ENCODE data around the gene C21orf91. TPM values are rescaled to one million over a fixed set of nuclear protein-coding genes. Genes with fewer than 3 reads are reported as not detected.

The C21orf91 gene
- total and polyA plus RNA-seq, 2 experiments from 2014 or later, result 3.7 to 4.4 TPM

GRCh38 chr21:17795146-17796036 is 23.8 kb downstream of the C21orf91 start:
- no peaks in the 10 kb centered on the region for H3K4me1 ChIP-seq (ENCODE audit: insufficient read depth)
- no peak overlapping the region for H3K4me2 ChIP-seq (ENCODE audit: unreplicated experiment)
- in situ Hi-C loops (cut with MboI), result no loop called here
- H4K20me1 ChIP-seq (ENCODE audit: insufficient read depth), result no peaks in the 10 kb centered on the region
- H3K9me2 ChIP-seq (ENCODE audit: insufficient read depth), result no peaks in the 10 kb centered on the region
- H3K79me2 ChIP-seq (ENCODE audit: insufficient read depth), result no peaks in the 10 kb centered on the region
- no peak overlapping the region for H3K27ac ChIP-seq
- TF ChIP-seq EZH2 (IDR thresholded peaks at IDR 0.05; ENCODE audit: insufficient read depth, poor library complexity, severe bottlenecking) (no peak), EZH2phosphoT487 (IDR thresholded peaks at IDR 0.05; ENCODE audit: insufficient read depth, low read depth) (no peak)
- no peak overlapping the region for H3K9ac ChIP-seq
- no peak overlapping the region for H2AFZ ChIP-seq
- WGBS, 2 experiments (ENCODE audit: low coverage in 1 of 2, low lambda C conversion rate in 2 of 2, missing lambda C conversion rate in 2 of 2), result 93 to 94% methylated on average over 6 of the region's 6 CpGs
- H3K36me3 ChIP-seq (ENCODE audit: low read depth), result peaks cover 10% of the 10 kb centered on the region; the same call in 1 of the 2 replicates
- no peaks in the 10 kb centered on the region for H3F3A ChIP-seq (ENCODE audit: insufficient read depth)
- no peak overlapping the region for H3K4me3 ChIP-seq
- DNase-seq, result no peak
- no peaks in the 10 kb centered on the region for H3K9me3 ChIP-seq (ENCODE audit: low read depth)
- H3K27me3 ChIP-seq (replicated peaks; ENCODE audit: insufficient read depth), result no peaks in the 10 kb centered on the region

DNA sequence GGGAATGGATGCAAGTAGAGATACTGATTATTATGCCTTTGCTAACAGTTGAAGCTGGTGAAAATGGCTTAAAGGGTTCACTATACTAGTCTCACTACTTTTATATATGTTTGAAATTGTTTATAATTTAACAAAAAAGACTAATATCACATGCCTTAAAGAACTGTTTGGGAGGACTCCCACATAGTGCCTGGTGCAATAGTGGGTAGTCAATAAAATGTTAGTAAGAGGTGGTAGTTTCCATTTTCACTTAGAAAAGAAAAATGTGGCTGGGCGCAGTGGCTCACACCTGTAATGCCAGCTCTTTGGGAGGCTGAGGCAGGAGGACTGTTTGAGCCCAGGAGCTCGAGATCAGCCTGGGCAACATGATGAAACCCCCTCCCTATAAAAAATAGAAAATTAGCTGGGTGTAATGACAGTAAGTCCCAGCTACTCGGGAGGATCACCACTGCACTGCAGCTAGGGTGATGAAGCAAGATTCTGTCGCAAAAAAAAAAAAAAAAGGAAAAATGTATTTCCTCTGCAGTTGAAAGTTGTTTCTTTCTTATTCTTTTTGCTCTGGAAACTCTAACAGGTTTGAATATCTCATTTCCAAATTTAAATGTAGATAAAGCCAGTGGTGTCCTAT is 24.5 kb downstream of the C21orf91 start:
- Histone ChIP-seq H3K36me3 (ENCODE audit: low read depth) (peaks cover 10% of the 10 kb centered on the region; the same call in 1 of the 2 replicates), H3K9me3 (ENCODE audit: low read depth) (no peaks in the 10 kb centered on the region), H3K4me2 (ENCODE audit: unreplicated experiment) (no peak overlapping the region), H3K4me1 (ENCODE audit: insufficient read depth) (no peaks in the 10 kb centered on the region), H3K9me2 (ENCODE audit: insufficient read depth) (no peaks in the 10 kb centered on the region), H3K4me3 (no peak overlapping the region), H3F3A (ENCODE audit: insufficient read depth) (no peaks in the 10 kb centered on the region), H2AFZ (no peak overlapping the region), H3K9ac (no peak overlapping the region), H4K20me1 (ENCODE audit: insufficient read depth) (no peaks in the 10 kb centered on the region), H3K79me2 (ENCODE audit: insufficient read depth) (no peaks in the 10 kb centered on the region), H3K27me3 (replicated peaks; ENCODE audit: insufficient read depth) (no peaks in the 10 kb centered on the region), H3K27ac (no peak overlapping the region)
- 93 to 94% methylated on average over 4 of the region's 4 CpGs for WGBS, 2 experiments (ENCODE audit: low coverage in 1 of 2, low lambda C conversion rate in 2 of 2, missing lambda C conversion rate in 2 of 2)
- in situ Hi-C loops (cut with MboI), result no loop called here
- DNase-seq, result no peak
- TF ChIP-seq EZH2phosphoT487 (IDR thresholded peaks at IDR 0.05; ENCODE audit: insufficient read depth, low read depth) (no peak), EZH2 (IDR thresholded peaks at IDR 0.05; ENCODE audit: insufficient read depth, poor library complexity, severe bottlenecking) (no peak)

- TF ChIP-seq EZH2 (IDR thresholded peaks at IDR 0.05; ENCODE audit: insufficient read depth, poor library complexity, severe bottlenecking), result no peak
- no peak for TF ChIP-seq EZH2phosphoT487 (IDR thresholded peaks at IDR 0.05; ENCODE audit: insufficient read depth, low read depth)
- Histone ChIP-seq H4K20me1 (ENCODE audit: insufficient read depth) (no peaks in the 10 kb centered on the region), H3K4me2 (ENCODE audit: unreplicated experiment) (no peak overlapping the region), H3K27me3 (replicated peaks; ENCODE audit: insufficient read depth) (no peaks in the 10 kb centered on the region), H3K4me1 (ENCODE audit: insufficient read depth) (no peaks in the 10 kb centered on the region), H3K79me2 (ENCODE audit: insufficient read depth) (no peaks in the 10 kb centered on the region), H3K9me2 (ENCODE audit: insufficient read depth) (no peaks in the 10 kb centered on the region), H3K9me3 (ENCODE audit: low read depth) (no peaks in the 10 kb centered on the region), H3K4me3 (no peak overlapping the region), H3K36me3 (ENCODE audit: low read depth) (peaks cover 10% of the 10 kb centered on the region; the same call in 1 of the 2 replicates), H2AFZ (no peak overlapping the region), H3F3A (ENCODE audit: insufficient read depth) (no peaks in the 10 kb centered on the region), H3K27ac (no peak overlapping the region), H3K9ac (no peak overlapping the region)
- 79 to 80% methylated on average over 9 of the region's 9 CpGs for WGBS, 2 experiments (ENCODE audit: low coverage in 1 of 2, low lambda C conversion rate in 2 of 2, missing lambda C conversion rate in 2 of 2)
- peak; percentile 43 for DNase-seq
- in situ Hi-C loops (cut with MboI), result no loop called here
These were observed 25.7 kb downstream of the C21orf91 start for GRCh38 chr21:17793246-17794123.

GRCh38 chr21:17789656-17790055 is 29.5 kb downstream of the C21orf91 start:
- Histone ChIP-seq H4K20me1 (ENCODE audit: insufficient read depth) (no peaks in the 10 kb centered on the region), H3K36me3 (ENCODE audit: low read depth) (peaks cover 10% of the 10 kb centered on the region; the same call in 1 of the 2 replicates), H2AFZ (no peak overlapping the region), H3K4me2 (ENCODE audit: unreplicated experiment) (no peak overlapping the region), H3K27me3 (replicated peaks; ENCODE audit: insufficient read depth) (no peaks in the 10 kb centered on the region), H3K27ac (no peak overlapping the region), H3K9me3 (ENCODE audit: low read depth) (no peaks in the 10 kb centered on the region), H3K4me3 (no peak overlapping the region), H3K4me1 (ENCODE audit: insufficient read depth) (no peaks in the 10 kb centered on the region), H3K9me2 (ENCODE audit: insufficient read depth) (no peaks in the 10 kb centered on the region), H3K79me2 (ENCODE audit: insufficient read depth) (no peaks in the 10 kb centered on the region), H3K9ac (no peak overlapping the region), H3F3A (ENCODE audit: insufficient read depth) (no peaks in the 10 kb centered on the region)
- 94 to 97% methylated on average over 3 of the region's 3 CpGs for WGBS, 2 experiments (ENCODE audit: low coverage in 1 of 2, low lambda C conversion rate in 2 of 2, missing lambda C conversion rate in 2 of 2)
- in situ Hi-C loops (cut with MboI), result no loop called here
- TF ChIP-seq EZH2 (IDR thresholded peaks at IDR 0.05; ENCODE audit: insufficient read depth, poor library complexity, severe bottlenecking), result no peak
- TF ChIP-seq EZH2phosphoT487 (IDR thresholded peaks at IDR 0.05; ENCODE audit: insufficient read depth, low read depth), result no peak
- no peak for DNase-seq

All from GM23248 (cell line).